ENCODE measurements around the gene LRRC72. TPM values are rescaled to one million over a fixed set of nuclear protein-coding genes. Genes with fewer than 3 reads are reported as not detected.

Gene LRRC72
- total RNA-seq, 6 donors from 2014 or later = not detected

DNA sequence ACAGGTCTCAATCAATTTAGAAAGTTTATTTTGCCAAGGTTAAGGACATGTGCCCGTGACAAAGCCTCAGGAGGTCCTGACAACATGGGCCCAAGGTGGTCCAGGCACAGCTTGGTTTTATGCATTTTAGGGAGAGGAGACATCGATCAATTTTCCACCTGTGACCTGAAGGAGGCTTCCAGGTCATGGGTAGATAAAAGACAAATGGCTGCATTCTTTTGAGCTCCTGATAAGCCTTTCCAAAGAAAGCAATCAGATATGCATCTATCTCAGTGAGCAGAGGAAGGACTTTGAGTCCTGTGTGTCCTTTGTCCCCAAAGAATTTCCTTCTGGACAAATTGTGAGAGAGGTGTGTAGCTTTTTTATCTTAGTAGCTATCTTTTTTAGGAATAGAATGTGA, 15.8 kb downstream of the LRRC72 start:
- WGBS, 2 donors = 54 to 69% methylated on average over 2 of the region's 2 CpGs
- ATAC-seq (ENCODE audit: low FRiP score in 2 of 2) (no peak), DNase-seq (no peak)
- no peak overlapping the region for H3K27ac ChIP-seq
- H3K9me3 ChIP-seq = no peaks in the 10 kb centered on the region
- TF ChIP-seq, protein P1, sequence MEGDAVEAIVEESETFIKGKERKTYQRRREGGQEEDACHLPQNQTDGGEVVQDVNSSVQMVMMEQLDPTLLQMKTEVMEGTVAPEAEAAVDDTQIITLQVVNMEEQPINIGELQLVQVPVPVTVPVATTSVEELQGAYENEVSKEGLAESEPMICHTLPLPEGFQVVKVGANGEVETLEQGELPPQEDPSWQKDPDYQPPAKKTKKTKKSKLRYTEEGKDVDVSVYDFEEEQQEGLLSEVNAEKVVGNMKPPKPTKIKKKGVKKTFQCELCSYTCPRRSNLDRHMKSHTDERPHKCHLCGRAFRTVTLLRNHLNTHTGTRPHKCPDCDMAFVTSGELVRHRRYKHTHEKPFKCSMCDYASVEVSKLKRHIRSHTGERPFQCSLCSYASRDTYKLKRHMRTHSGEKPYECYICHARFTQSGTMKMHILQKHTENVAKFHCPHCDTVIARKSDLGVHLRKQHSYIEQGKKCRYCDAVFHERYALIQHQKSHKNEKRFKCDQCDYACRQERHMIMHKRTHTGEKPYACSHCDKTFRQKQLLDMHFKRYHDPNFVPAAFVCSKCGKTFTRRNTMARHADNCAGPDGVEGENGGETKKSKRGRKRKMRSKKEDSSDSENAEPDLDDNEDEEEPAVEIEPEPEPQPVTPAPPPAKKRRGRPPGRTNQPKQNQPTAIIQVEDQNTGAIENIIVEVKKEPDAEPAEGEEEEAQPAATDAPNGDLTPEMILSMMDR (IDR thresholded peaks at IDR 0.05) = no peak
- TF ChIP-seq EP300 (IDR thresholded peaks at IDR 0.05) (no peak), POLR2A (IDR thresholded peaks at IDR 0.05) (no peak), POLR2AphosphoS5 (IDR thresholded peaks at IDR 0.05) (no peak)
- no peaks in the 10 kb centered on the region for H3K36me3 ChIP-seq
- no peaks in the 10 kb centered on the region for H3K4me1 ChIP-seq
- H3K4me3 ChIP-seq = no peak overlapping the region
- H3K27me3 ChIP-seq = no peaks in the 10 kb centered on the region

- WGBS, 2 donors = 66 to 79% methylated on average over 2 of the region's 2 CpGs
- no peaks in the 10 kb centered on the region for H3K36me3 ChIP-seq
- DNase-seq = no peak
- no peaks in the 10 kb centered on the region for H3K27me3 ChIP-seq
- H3K9me3 ChIP-seq = no peaks in the 10 kb centered on the region
- no peak overlapping the region for H3K4me3 ChIP-seq
- H3K27ac ChIP-seq = no peak overlapping the region
- no peaks in the 10 kb centered on the region for H3K4me1 ChIP-seq
- no peak for ATAC-seq (ENCODE audit: low FRiP score in 2 of 2)
- TF ChIP-seq POLR2AphosphoS5 (IDR thresholded peaks at IDR 0.05) = no peak
- TF ChIP-seq EP300 (IDR thresholded peaks at IDR 0.05) = no peak
- TF ChIP-seq POLR2A (IDR thresholded peaks at IDR 0.05) = no peak
- TF ChIP-seq, protein P1 (IDR thresholded peaks at IDR 0.05) = no peak
These were observed 16.8 kb downstream of the LRRC72 start for GRCh38 chr7:16543456-16543855.

GRCh38 chr7:16546921-16547505, 20.4 kb downstream of the LRRC72 start:
- no peaks in the 10 kb centered on the region for H3K4me1 ChIP-seq
- no peak overlapping the region for H3K27ac ChIP-seq
- peak; percentile 12 to 25 for ATAC-seq (ENCODE audit: low FRiP score in 2 of 2)
- H3K9me3 ChIP-seq = no peaks in the 10 kb centered on the region
- H3K4me3 ChIP-seq = no peak overlapping the region
- 81 to 91% methylated on average over 6 to 7 of the region's 7 CpGs for WGBS, 2 donors
- DNase-seq = peak in 1 of 2 donors; percentile 45
- H3K27me3 ChIP-seq = no peaks in the 10 kb centered on the region
- no peaks in the 10 kb centered on the region for H3K36me3 ChIP-seq
- TF ChIP-seq POLR2A (IDR thresholded peaks at IDR 0.05) = no peak
- TF ChIP-seq, protein P1 (IDR thresholded peaks at IDR 0.05) = no peak
- TF ChIP-seq POLR2AphosphoS5 (IDR thresholded peaks at IDR 0.05) = no peak
- TF ChIP-seq EP300 (IDR thresholded peaks at IDR 0.05) = no peak

GRCh38 chr7:16548428-16548827, 21.8 kb downstream of the LRRC72 start:
- no peak for ATAC-seq (ENCODE audit: low FRiP score in 2 of 2)
- no peak for TF ChIP-seq EP300 (IDR thresholded peaks at IDR 0.05)
- TF ChIP-seq POLR2AphosphoS5 (IDR thresholded peaks at IDR 0.05) = no peak
- TF ChIP-seq POLR2A (IDR thresholded peaks at IDR 0.05) = no peak
- TF ChIP-seq, protein P1 (IDR thresholded peaks at IDR 0.05) = no peak

GRCh38 chr7:16550671-16551070, 24.0 kb downstream of the LRRC72 start:
- ATAC-seq (ENCODE audit: low FRiP score in 2 of 2) = no peak
- no peaks in the 10 kb centered on the region for H3K9me3 ChIP-seq
- WGBS, 2 donors = 48 to 64% methylated on average over 1 of the region's 1 CpG

More at GRCh38 chr7:16548428-16548827, 21.8 kb downstream of the LRRC72 start:
- H3K27me3 ChIP-seq = no peaks in the 10 kb centered on the region
- no peaks in the 10 kb centered on the region for H3K9me3 ChIP-seq
- H3K36me3 ChIP-seq = no peaks in the 10 kb centered on the region
- WGBS, 2 donors = 86 to 100% methylated on average over 2 of the region's 2 CpGs
- DNase-seq = peak in 1 of 2 donors; percentile 20
- no peaks in the 10 kb centered on the region for H3K4me1 ChIP-seq
- no peak overlapping the region for H3K27ac ChIP-seq
- H3K4me3 ChIP-seq = no peak overlapping the region

More at GRCh38 chr7:16550671-16551070, 24.0 kb downstream of the LRRC72 start:
- Histone ChIP-seq H3K4me1 (no peaks in the 10 kb centered on the region), H3K27ac (no peak overlapping the region), H3K27me3 (no peaks in the 10 kb centered on the region), H3K36me3 (no peaks in the 10 kb centered on the region), H3K4me3 (no peak overlapping the region)
- no peak for DNase-seq
- TF ChIP-seq POLR2A (IDR thresholded peaks at IDR 0.05) (no peak), POLR2AphosphoS5 (IDR thresholded peaks at IDR 0.05) (no peak), EP300 (IDR thresholded peaks at IDR 0.05) (no peak)
- TF ChIP-seq, protein P1 (IDR thresholded peaks at IDR 0.05) = no peak
